GM12878 (cell line): ENCODE data around the gene NXPE1. TPM values are rescaled to one million over a fixed set of nuclear protein-coding genes. Genes with fewer than 3 reads are reported as not detected.
"Not testable (repeated sequence)": the region's sequence is repeated elsewhere in the genome, so short reads cannot be mapped to it uniquely, and the experiment has no call there.

Experiments
- ATAC-seq: fragments of 200-7000 bp; cut with Tn5 transposase; 3 replicates; pipeline ENCODE4 v1.9.1; 2020; ENCODE audit warnings: mild to moderate bottlenecking, moderate library complexity
- BruUV-seq: library from RNA; stranded (reverse); fragments of 400-500 nt; replicated peaks from 2 replicates; lab custom pipeline; 2021; lab: Mats Ljungman, UMichigan
- CTCF ChIA-PET: fragments of 300-600 bp; sonication (Branson Sonifier 250); formaldehyde crosslinking; extraction: SDS; loops from one replicate; lab custom pipeline; 2021; ENCODE audit warnings: inconsistent platforms; lab: Yijun Ruan, JAX
- POLR2A ChIA-PET: fragments of 350-600 bp; formaldehyde crosslinking; extraction: SDS; loops from one replicate; lab custom pipeline; 2021; ENCODE audit warnings: inconsistent platforms; lab: Charles Lee
- RAD21 ChIA-PET: fragments of 300-600 bp; sonication (Branson Sonifier 250); formaldehyde crosslinking; loops from one replicate; lab custom pipeline; 2023; ENCODE audit warnings: antibody characterized with exemption; ENCODE audit not compliant: unreplicated experiment; lab: Charles Lee
- SMC1A ChIA-PET: fragments of 300-600 bp; sonication (Branson Sonifier 250); formaldehyde crosslinking; loops from one replicate; lab custom pipeline; 2023; ENCODE audit not compliant: unreplicated experiment, uncharacterized antibody; lab: Charles Lee
- DNase-seq: peaks from one replicate; pipeline ENCODE4 v3.0.0-alpha.2; 2011; ENCODE audit warnings: low read depth, low spot score
- FAIRE-seq: peaks from 3 replicates; lab custom pipeline; 2011; peaks lifted over from hg19 to GRCh38; lab: Jason Lieb, UNC
- H2AFZ ChIP-seq: 2 replicates; pipeline ENCODE4 v1.6.0; 2011; ENCODE audit warnings: low read depth, low read length, control low read depth; ENCODE audit not compliant: control insufficient read depth
- H3K27ac ChIP-seq: 2 replicates; pipeline ENCODE4 v1.5.1; 2011; ENCODE audit warnings: control low read depth; ENCODE audit not compliant: control insufficient read depth, insufficient read depth
- H3K27me3 ChIP-seq, 2 experiments: replicated peaks in 1 of 2; 2 replicates each; pipeline versions ENCODE4 v1.6.0 to v1.6.1; 2011; ENCODE audit warnings: low read length in 1 of 2; ENCODE audit not compliant: control insufficient read depth in 2 of 2, insufficient read depth in 2 of 2
- H3K36me3 ChIP-seq, 2 experiments: 2 replicates each; pipeline ENCODE4 v1.5.1; 2011; ENCODE audit warnings: low read length in 1 of 2; ENCODE audit not compliant: control insufficient read depth in 2 of 2, insufficient read depth in 2 of 2
- H3K4me1 ChIP-seq: 2 replicates; pipeline ENCODE4 v1.6.1; 2011; ENCODE audit warnings: mild to moderate bottlenecking, low read length, moderate library complexity, mixed read lengths; ENCODE audit not compliant: control insufficient read depth, insufficient read depth
- H3K4me2 ChIP-seq: 2 replicates; pipeline ENCODE4 v1.6.0; 2011; ENCODE audit warnings: control low read depth; ENCODE audit not compliant: control insufficient read depth, insufficient read depth
- H3K4me3 ChIP-seq: fragments of 200-600 bp; sonication (generic); 2 replicates; pipeline ENCODE4 v1.5.1; 2016
- H3K79me2 ChIP-seq: 2 replicates; pipeline ENCODE4 v1.6.0; 2011; ENCODE audit warnings: low read length; ENCODE audit not compliant: control insufficient read depth, insufficient read depth
- H3K9ac ChIP-seq: 2 replicates; pipeline ENCODE4 v1.8.0; 2011; ENCODE audit warnings: low read length, control low read depth, mixed read lengths; ENCODE audit not compliant: control insufficient read depth, insufficient read depth
- H3K9me3 ChIP-seq: replicated peaks from 3 replicates; pipeline ENCODE4 v1.5.1; 2011; ENCODE audit warnings: mild to moderate bottlenecking, low read length; ENCODE audit not compliant: control insufficient read depth, insufficient read depth
- H4K20me1 ChIP-seq: 2 replicates; pipeline ENCODE4 v1.6.0; 2011; ENCODE audit not compliant: control insufficient read depth, insufficient read depth
- HDAC6 ChIP-seq: fragments of 200-600 bp; sonication (generic); IDR thresholded peaks from one replicate; pipeline ENCODE4 v1.8.0; 2017; ENCODE audit warnings: antibody characterized with exemption; ENCODE audit not compliant: unreplicated experiment
- IKZF2 ChIP-seq, 2 experiments: fragments of 450-650 bp; IDR thresholded peaks; 2 replicates each; pipeline ENCODE4 v1.6.1; 2017; ENCODE audit warnings: mild to moderate bottlenecking in 2 of 2, moderate library complexity in 2 of 2
- MXI1 ChIP-seq: fragments of 150-350 bp; IDR thresholded peaks from 2 replicates; pipeline ENCODE4 v1.6.1; 2011; ENCODE audit warnings: low read depth, mild to moderate bottlenecking, inconsistent platforms, low read length, improper control_type of control experiment
- MYB ChIP-seq: fragments of 150-350 bp; IDR thresholded peaks from 2 replicates; pipeline ENCODE4 v1.6.1; 2014; ENCODE audit warnings: mild to moderate bottlenecking, low read depth, low read length, borderline replicate concordance
- RCOR1 ChIP-seq: conservative IDR thresholded peaks from 2 replicates; pipeline ENCODE4 v1.6.1; 2012; ENCODE audit warnings: low read depth, low read length, improper control_type of control experiment
- SMC3 ChIP-seq: IDR thresholded peaks from 2 replicates; pipeline ENCODE4 v1.6.1; 2011; ENCODE audit warnings: low read length, improper control_type of control experiment, borderline replicate concordance
- SPI1 ChIP-seq: IDR thresholded peaks from 2 replicates; pipeline ENCODE4 v1.6.1; 2011; ENCODE audit warnings: low read depth, mild to moderate bottlenecking, low read length, moderate library complexity, borderline replicate concordance; ENCODE audit not compliant: insufficient read depth
- WGBS: methylation state at CpG from one replicate; pipeline ENCODE4 v1.1.6; 2016; ENCODE audit warnings: low lambda C conversion rate; ENCODE audit not compliant: insufficient replicate concordance, insufficient coverage; ENCODE audit errors: missing lambda C conversion rate; 5-methylcytosine and 5-hydroxymethylcytosine counted together
- in situ Hi-C: fragments of 300-500 bp; cut with MboI; formaldehyde crosslinking; loops from 9 replicates; pipeline ENCODE4 v1.14.3; 2018; ENCODE audit warnings: mixed read lengths
- intact Hi-C: fragments of 100-400 bp; cut with micrococcal nuclease; formaldehyde crosslinking; loops from one replicate; pipeline ENCODE4 v1.14.2; 2022; ENCODE audit not compliant: unreplicated experiment
- polyA plus RNA-seq, 11 experiments: library from polyadenylated mRNA; depleted of rRNA in 4 of 11; unstranded in 6 of 11; stranded (reverse) in 5 of 11; fragments of >200 nt; fragmentation: Nextera tagmentation in 4 of 11; fragmentation: Illumina TruSeq in 1 of 11; extraction: Ambion mirVana in 4 of 11; extraction: Trizol in 1 of 11; gene quantifications; 1 replicate in 1 of 11; 2 replicates in 10 of 11; pipeline versions ENCODE4 v1.2.1 to v1.2.3, GENCODE V29; 2011 to 2016; ENCODE audit warnings: inconsistent platforms in 2 of 11, missing spikeins in 2 of 11, low read depth in 1 of 11
- total RNA-seq, 4 experiments: library from RNA; depleted of rRNA in 3 of 4; stranded (reverse); fragments of >200 nt in 3 of 4; fragmentation: Illumina TruSeq in 1 of 4; extraction: Trizol in 1 of 4; gene quantifications; 2 replicates each; pipeline versions ENCODE4 v1.2.1 to v1.2.3, GENCODE V29; 2013 to 2021
- TF ChIP-seq, protein P1 (sequence below), 3 experiments: IDR thresholded peaks in 2 of 3; conservative IDR thresholded peaks in 1 of 3; 2 replicates each; pipeline ENCODE4 v1.5.1; 2011; ENCODE audit warnings: low read depth in 3 of 3, low read length in 3 of 3, mild to moderate bottlenecking in 3 of 3, control low read depth in 2 of 3, moderate library complexity in 2 of 3, inconsistent platforms in 1 of 3, mixed read lengths in 1 of 3; ENCODE audit not compliant: control insufficient read depth in 2 of 3, insufficient read depth in 1 of 3; ENCODE audit errors: extremely low read depth in 1 of 3

Gene NXPE1
- total and polyA plus RNA-seq, 10 of the 15 experiments (the other 5 are each of a cell fraction or from before 2014, with no cell fraction given) = not detected

DNA sequence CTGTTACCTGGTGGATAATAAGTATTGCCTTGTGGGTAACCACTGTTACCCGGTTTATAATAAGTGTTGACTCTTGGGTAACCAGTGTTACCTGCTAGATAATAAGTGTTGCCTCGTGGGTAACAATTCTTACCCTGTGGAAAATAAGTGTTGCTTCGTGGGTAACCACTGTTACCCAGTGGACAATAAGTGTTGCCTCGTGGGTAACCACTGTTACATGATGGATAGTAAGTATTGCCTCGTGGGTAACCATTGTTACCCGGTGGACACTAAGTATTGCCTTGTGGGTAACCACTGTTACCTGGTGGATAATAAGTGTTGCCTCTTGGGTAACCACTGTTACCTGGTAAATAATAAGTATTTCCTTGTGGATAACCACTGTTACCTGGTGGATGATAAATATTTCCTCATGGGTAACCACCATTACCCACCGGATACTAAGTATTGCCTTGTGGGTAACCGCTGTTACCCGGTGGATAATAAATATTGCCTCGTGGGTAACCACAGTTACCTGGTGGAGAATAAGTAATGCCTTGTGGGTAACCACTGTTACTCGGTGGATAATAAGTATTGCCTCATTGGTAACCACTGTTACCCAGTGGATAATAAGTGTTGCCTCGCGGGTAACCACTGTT is 44.6 kb upstream of the NXPE1 start (continued):
- TF ChIP-seq, protein P1, sequence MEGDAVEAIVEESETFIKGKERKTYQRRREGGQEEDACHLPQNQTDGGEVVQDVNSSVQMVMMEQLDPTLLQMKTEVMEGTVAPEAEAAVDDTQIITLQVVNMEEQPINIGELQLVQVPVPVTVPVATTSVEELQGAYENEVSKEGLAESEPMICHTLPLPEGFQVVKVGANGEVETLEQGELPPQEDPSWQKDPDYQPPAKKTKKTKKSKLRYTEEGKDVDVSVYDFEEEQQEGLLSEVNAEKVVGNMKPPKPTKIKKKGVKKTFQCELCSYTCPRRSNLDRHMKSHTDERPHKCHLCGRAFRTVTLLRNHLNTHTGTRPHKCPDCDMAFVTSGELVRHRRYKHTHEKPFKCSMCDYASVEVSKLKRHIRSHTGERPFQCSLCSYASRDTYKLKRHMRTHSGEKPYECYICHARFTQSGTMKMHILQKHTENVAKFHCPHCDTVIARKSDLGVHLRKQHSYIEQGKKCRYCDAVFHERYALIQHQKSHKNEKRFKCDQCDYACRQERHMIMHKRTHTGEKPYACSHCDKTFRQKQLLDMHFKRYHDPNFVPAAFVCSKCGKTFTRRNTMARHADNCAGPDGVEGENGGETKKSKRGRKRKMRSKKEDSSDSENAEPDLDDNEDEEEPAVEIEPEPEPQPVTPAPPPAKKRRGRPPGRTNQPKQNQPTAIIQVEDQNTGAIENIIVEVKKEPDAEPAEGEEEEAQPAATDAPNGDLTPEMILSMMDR (IDR thresholded peaks at IDR 0.05 in 2 of 3, conservative IDR thresholded peaks at IDR 0.05 in 1 of 3; ENCODE audit: control insufficient read depth in 2 of 3, extremely low read depth in 1 of 3, insufficient read depth in 1 of 3, low read depth in 3 of 3, low read length in 3 of 3) = no peak
- TF ChIP-seq HDAC6 (no peak), SPI1 (no peak), IKZF2 (IDR thresholded peaks at IDR 0.05) (no peak), MXI1 (no peak), SMC3 (no peak), RCOR1 (peak; percentile 76; the same call in 1 of the 2 replicates), MYB (no peak)

- H3K79me2 ChIP-seq, H3K9me3 ChIP-seq, H2AFZ ChIP-seq, H4K20me1 ChIP-seq, ATAC-seq, H3K27me3 ChIP-seq, FAIRE-seq, H3K4me2 ChIP-seq, H3K9ac ChIP-seq, H3K27ac ChIP-seq, POLR2A ChIA-PET, H3K36me3 ChIP-seq, H3K4me3 ChIP-seq, DNase-seq, SMC1A ChIA-PET, intact Hi-C loops, RAD21 ChIA-PET, CTCF ChIA-PET, BruUV-seq, H3K4me1 ChIP-seq, in situ Hi-C loops: not testable (repeated sequence)
- 39% methylated on average over 7 of the region's 7 CpGs for WGBS
These were observed 43.5 kb upstream of the NXPE1 start for GRCh38 chr11:114603151-114603550.
